Stimulated activated CD8-positive, alpha-beta memory T cell treated with anti-CD3 and anti-CD28 coated beads, Interleukin-7, amount 100 ng/mL, for 4 hours (primary cell): ENCODE results near the gene E2F2.

Experiments used
- DNase-seq, 2 donors: peaks; one replicate each; pipeline ENCODE4 v3.0.0-alpha.2; 2020; ENCODE audit warnings: low read depth in 2 of 2

Gene E2F2

GRCh38 chr1:23562137-23562876 lies 31.3 kb upstream of the E2F2 start:
- DNase-seq = no peak

GRCh38 chr1:23561813-23562100 lies 30.7 kb upstream of the E2F2 start:
- DNase-seq = no peak

- no peak for DNase-seq
These were observed 30.2 kb upstream of the E2F2 start for GRCh38 chr1:23561076-23561812.

- no peak for DNase-seq
These were observed 29.1 kb upstream of the E2F2 start for GRCh38 chr1:23559985-23560741.

GRCh38 chr1:23559136-23559984 lies 28.3 kb upstream of the E2F2 start, which contains the start of gene ID3:
Gene ID3, minus strand, starts transcription at chr1:23559501. Its CDS starts 75 bp downstream, at chr1:23559426.
- peak; percentile 72 to 82 for DNase-seq

- DNase-seq = no peak
These were observed 27.8 kb upstream of the E2F2 start for GRCh38 chr1:23558872-23559135.

- no peak for DNase-seq
These were observed 27.3 kb upstream of the E2F2 start for GRCh38 chr1:23558140-23558871.

GRCh38 chr1:23557471-23558124 lies 26.6 kb upstream of the E2F2 start:
- DNase-seq = no peak

GRCh38 chr1:23556635-23557470 lies 25.8 kb upstream of the E2F2 start:
- DNase-seq = no peak

- no peak for DNase-seq
These were observed 25.1 kb upstream of the E2F2 start for GRCh38 chr1:23555986-23556634.

GRCh38 chr1:23555270-23555985 lies 24.4 kb upstream of the E2F2 start:
- no peak for DNase-seq

GRCh38 chr1:23554481-23555269 lies 23.6 kb upstream of the E2F2 start:
- DNase-seq = peak; percentile 55 to 79

- no peak for DNase-seq
These were observed 23.1 kb upstream of the E2F2 start for GRCh38 chr1:23554127-23554480.

GRCh38 chr1:23553231-23554126 lies 22.4 kb upstream of the E2F2 start:
- no peak for DNase-seq

- DNase-seq = no peak
These were observed 20.8 kb upstream of the E2F2 start for GRCh38 chr1:23551849-23552248.

GRCh38 chr1:23548704-23549143 lies 17.7 kb upstream of the E2F2 start:
- DNase-seq = no peak
